B cell (primary cell): ENCODE results near the gene TLR9. TPM values are rescaled to one million over a fixed set of nuclear protein-coding genes. Genes with fewer than 3 reads are reported as not detected.

Source experiments
- ATAC-seq: fragments of 200-7000 bp; cut with Tn5 transposase; one replicate; pipeline ENCODE4 v1.10.0; 2021; ENCODE audit warnings: low read depth, mild to moderate bottlenecking, moderate number of reproducible peaks, moderate library complexity
- CTCF ChIA-PET: fragments of 350-600 bp; sonication (Branson Sonifier 250); formaldehyde crosslinking; loops from one replicate; lab custom pipeline; 2021; ENCODE audit warnings: antibody characterized with exemption, inconsistent platforms; lab: Charles Lee
- POLR2A ChIA-PET: fragments of 350-600 bp; sonication (Branson Sonifier 250); formaldehyde crosslinking; loops from one replicate; lab custom pipeline; 2021; ENCODE audit warnings: antibody characterized with exemption; lab: Charles Lee
- DNase-seq: peaks from one replicate; pipeline ENCODE4 v3.0.0; 2013
- H2AFZ ChIP-seq: 2 replicates; pipeline ENCODE4 v1.6.1; 2012; ENCODE audit warnings: mild to moderate bottlenecking, low read depth, low read length; ENCODE audit not compliant: insufficient read depth, poor library complexity, severe bottlenecking
- H3K27ac ChIP-seq, 2 donors: 1 replicate in 1 of 2; 2 replicates in 1 of 2; pipeline ENCODE4 v1.5.1; 2012 to 2013; ENCODE audit warnings: low read length in 2 of 2, mild to moderate bottlenecking in 2 of 2, moderate library complexity in 1 of 2
- H3K27me3 ChIP-seq, 4 experiments: fragments of 200-600 bp in 1 of 4; sonication (generic) in 1 of 4; replicated peaks in 1 of 4; 1 replicate in 2 of 4; 2 replicates in 2 of 4; pipeline versions ENCODE4 v1.6.1 to v1.7.0; 2013 to 2016; ENCODE audit warnings: low read length in 3 of 4, mild to moderate bottlenecking in 2 of 4, mixed read lengths in 1 of 4, moderate library complexity in 1 of 4; ENCODE audit not compliant: insufficient read depth in 4 of 4, control insufficient read depth in 3 of 4; ENCODE audit errors: control extremely low read depth in 1 of 4
- H3K36me3 ChIP-seq, 2 experiments: replicated peaks in 1 of 2; 1 replicate in 1 of 2; 2 replicates in 1 of 2; pipeline versions ENCODE4 v1.6.1 to v1.7.1; 2013; ENCODE audit warnings: low read length in 1 of 2; ENCODE audit not compliant: insufficient read depth in 2 of 2, control insufficient read depth in 1 of 2; ENCODE audit errors: control extremely low read depth in 1 of 2, extremely low read depth in 1 of 2
- H3K4me1 ChIP-seq, 2 donors: fragments of 200-600 bp in 1 of 2; sonication (generic) in 1 of 2; 1 replicate in 1 of 2; 2 replicates in 1 of 2; pipeline versions ENCODE4 v1.5.1 to v1.6.1; 2013 to 2017; ENCODE audit warnings: low read length in 2 of 2; ENCODE audit not compliant: control insufficient read depth in 2 of 2, insufficient read depth in 2 of 2
- H3K4me2 ChIP-seq: replicated peaks from 2 replicates; pipeline ENCODE3; 2012; ENCODE audit warnings: mild to moderate bottlenecking, low read depth, low read length; ENCODE audit not compliant: poor library complexity, severe bottlenecking
- H3K4me3 ChIP-seq, 5 experiments: fragments of 200-600 bp in 1 of 5; sonication (generic) in 1 of 5; 1 replicate in 3 of 5; 2 replicates in 2 of 5; pipeline versions ENCODE4 v1.5.1 to v1.7.0; 2011 to 2016; ENCODE audit warnings: low read length in 4 of 5, mild to moderate bottlenecking in 4 of 5, low read depth in 2 of 5, control low read depth in 1 of 5, moderate library complexity in 1 of 5; ENCODE audit not compliant: insufficient read depth in 1 of 5; ENCODE audit errors: control extremely low read depth in 1 of 5, extremely low read depth in 1 of 5
- H3K79me2 ChIP-seq: fragments of 200-600 bp; sonication (generic); one replicate; pipeline ENCODE4 v1.6.0; 2016; ENCODE audit warnings: low read length; ENCODE audit not compliant: control insufficient read depth, insufficient read depth
- H3K9ac ChIP-seq: fragments of 200-600 bp; sonication (generic); 2 replicates; pipeline ENCODE4 v1.6.1; 2017; ENCODE audit warnings: mild to moderate bottlenecking, low read length, moderate library complexity
- H3K9me3 ChIP-seq, 3 donors: one replicate each; pipeline versions ENCODE4 v1.6.1 to v1.7.1; 2013; ENCODE audit warnings: low read length in 2 of 3; ENCODE audit not compliant: control insufficient read depth in 2 of 3, insufficient read depth in 1 of 3; ENCODE audit errors: control extremely low read depth in 1 of 3
- H4K20me1 ChIP-seq: 2 replicates; pipeline ENCODE4 v1.6.0; 2012; ENCODE audit warnings: mild to moderate bottlenecking, low read length; ENCODE audit not compliant: insufficient read depth, control insufficient read depth, poor library complexity, severe bottlenecking
- H3K27ac Mint-ChIP-seq: one replicate; pipeline ENCODE4 v1.8.0; 2021; ENCODE audit warnings: mixed read lengths
- H3K27me3 Mint-ChIP-seq: one replicate; pipeline ENCODE4 v1.8.0; 2021; ENCODE audit warnings: mixed read lengths
- H3K4me1 Mint-ChIP-seq: one replicate; pipeline ENCODE4 v1.8.0; 2021; ENCODE audit warnings: mixed read lengths
- H3K4me3 Mint-ChIP-seq: one replicate; pipeline ENCODE4 v1.8.0; 2021; ENCODE audit warnings: mixed read lengths
- H3K9me3 Mint-ChIP-seq: one replicate; pipeline ENCODE4 v1.8.0; 2022; ENCODE audit warnings: mixed read lengths; ENCODE audit not compliant: insufficient read depth
- EZH2 ChIP-seq: IDR thresholded peaks from 2 replicates; pipeline ENCODE4 v1.6.1; 2012; ENCODE audit warnings: borderline replicate concordance, low read depth, mild to moderate bottlenecking, moderate library complexity, low read length; ENCODE audit not compliant: insufficient read depth, poor library complexity, severe bottlenecking
- WGBS: methylation state at CpG from one replicate; pipeline ENCODE4 v1.1.5; 2013; ENCODE audit warnings: missing lambda C conversion rate; ENCODE audit not compliant: insufficient coverage; 5-methylcytosine and 5-hydroxymethylcytosine counted together
- intact Hi-C: fragments of 100-400 bp; cut with micrococcal nuclease; formaldehyde crosslinking; loops from one replicate; pipeline ENCODE4 v1.10.0; 2022
- polyA plus RNA-seq: library from polyadenylated mRNA; depleted of rRNA; stranded (reverse); fragments of >200 nt; gene quantifications from 2 replicates; pipeline ENCODE4 v1.2.3, GENCODE V29; 2012
- total RNA-seq, 2 donors: library from RNA; stranded (reverse); fragments of 120-200 nt in 1 of 2; gene quantifications; 1 replicate in 1 of 2; 2 replicates in 1 of 2; pipeline versions ENCODE4 v1.2.3 to v1.2.4, GENCODE V29; 2013 to 2022
- TF ChIP-seq, protein P1 (sequence below): fragments of 200-600 bp; IDR thresholded peaks from one replicate; pipeline ENCODE4 v1.8.0; 2022; ENCODE audit warnings: antibody characterized with exemption, mild to moderate bottlenecking

Gene TLR9
- total and polyA plus RNA-seq, 2 donors (not counting 1 experiment from before 2014, with no cell fraction given): 3.7 to 21.0 TPM

GRCh38 chr3:52228266-52228665, 2.8 kb upstream of the TLR9 start:
- H4K20me1 ChIP-seq: peaks cover 34% of the 10 kb centered on the region
- Mint-ChIP-seq H3K27ac (peak overlapping the region; percentile 99), H3K9me3 (no peaks in the 10 kb centered on the region), H3K4me1 (peaks cover 61% of the 10 kb centered on the region), H3K4me3 (no peak overlapping the region), H3K27me3 (no peaks in the 10 kb centered on the region)
- WGBS: 100% methylated on average over 2 of the region's 10 CpGs
- H3K27ac ChIP-seq: no peak overlapping the region
- H3K4me2 ChIP-seq: no peak overlapping the region
- no peak for DNase-seq
- no peaks in the 10 kb centered on the region for H3K27me3 ChIP-seq
- no peak overlapping the region for H3K9ac ChIP-seq
- H3K79me2 ChIP-seq: peaks cover 55% of the 10 kb centered on the region
- H3K9me3 ChIP-seq: no peaks in the 10 kb centered on the region
- H3K4me3 ChIP-seq: no peak overlapping the region
- no peak overlapping the region for H2AFZ ChIP-seq
- ChIA-PET POLR2A (interaction anchor here (1.1 kb wide), 1 partner anchor 60 kb away, joined by 3 read pairs; the partner anchor contains the start of gene GLYCTK), CTCF (interaction anchor here (1.4 to 18.5 kb wide), 3 partner anchors 6 to 111 kb away, joined by 7 to 237 read pairs (median 135); partner anchors contain the start of gene TLR9)
- peaks cover 41 to 64% of the 10 kb centered on the region in 2 donors for H3K4me1 ChIP-seq
- peaks cover 3 to 60% of the 10 kb centered on the region in 2 experiments for H3K36me3 ChIP-seq
- intact Hi-C loops: loop anchor here (5.0 to 10.0 kb wide), 2 partner anchors 173 to 229 kb away; partner anchors contain the start of genes DUSP7 and NISCH
- no peak for ATAC-seq
- TF ChIP-seq, protein P1, sequence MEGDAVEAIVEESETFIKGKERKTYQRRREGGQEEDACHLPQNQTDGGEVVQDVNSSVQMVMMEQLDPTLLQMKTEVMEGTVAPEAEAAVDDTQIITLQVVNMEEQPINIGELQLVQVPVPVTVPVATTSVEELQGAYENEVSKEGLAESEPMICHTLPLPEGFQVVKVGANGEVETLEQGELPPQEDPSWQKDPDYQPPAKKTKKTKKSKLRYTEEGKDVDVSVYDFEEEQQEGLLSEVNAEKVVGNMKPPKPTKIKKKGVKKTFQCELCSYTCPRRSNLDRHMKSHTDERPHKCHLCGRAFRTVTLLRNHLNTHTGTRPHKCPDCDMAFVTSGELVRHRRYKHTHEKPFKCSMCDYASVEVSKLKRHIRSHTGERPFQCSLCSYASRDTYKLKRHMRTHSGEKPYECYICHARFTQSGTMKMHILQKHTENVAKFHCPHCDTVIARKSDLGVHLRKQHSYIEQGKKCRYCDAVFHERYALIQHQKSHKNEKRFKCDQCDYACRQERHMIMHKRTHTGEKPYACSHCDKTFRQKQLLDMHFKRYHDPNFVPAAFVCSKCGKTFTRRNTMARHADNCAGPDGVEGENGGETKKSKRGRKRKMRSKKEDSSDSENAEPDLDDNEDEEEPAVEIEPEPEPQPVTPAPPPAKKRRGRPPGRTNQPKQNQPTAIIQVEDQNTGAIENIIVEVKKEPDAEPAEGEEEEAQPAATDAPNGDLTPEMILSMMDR: no peak
- TF ChIP-seq EZH2: no peak

GRCh38 chr3:52227766-52228165, 2.3 kb upstream of the TLR9 start:
- H3K4me1 Mint-ChIP-seq: peaks cover 65% of the 10 kb centered on the region
- peaks cover 29% of the 10 kb centered on the region for H4K20me1 ChIP-seq
- intact Hi-C loops: loop anchor here (5.0 to 10.0 kb wide), 2 partner anchors 173 to 230 kb away; partner anchors contain the start of genes DUSP7 and NISCH
- peaks cover 42 to 64% of the 10 kb centered on the region in 2 donors for H3K4me1 ChIP-seq
- POLR2A ChIA-PET: interaction anchor here (3.8 kb wide), 1 partner anchor 10 kb away, joined by 28 read pairs; the partner anchor contains the start of gene TWF2
- ATAC-seq (no peak), DNase-seq (no peak)
- peak overlapping the region; percentile 99 for H3K27ac Mint-ChIP-seq
- H3K4me2 ChIP-seq: no peak overlapping the region
- TF ChIP-seq, protein P1: no peak
- no peak for TF ChIP-seq EZH2
- H3K4me3 ChIP-seq: no peak overlapping the region
- no peaks in the 10 kb centered on the region for H3K27me3 Mint-ChIP-seq
- no peak overlapping the region for H3K27ac ChIP-seq
- H3K9me3 Mint-ChIP-seq: no peaks in the 10 kb centered on the region
- no peaks in the 10 kb centered on the region for H3K9me3 ChIP-seq
- CTCF ChIA-PET: interaction anchor here (1.4 to 12.3 kb wide), 2 partner anchors 57 to 73 kb away, joined by 3 to 265 read pairs; partner anchors contain the start of genes GLYCTK, POC1A and WDR82
- H3K36me3 ChIP-seq: peaks cover 3 to 60% of the 10 kb centered on the region in 2 experiments
- no peaks in the 10 kb centered on the region for H3K27me3 ChIP-seq
- 89% methylated on average over 5 of the region's 7 CpGs for WGBS
- no peak overlapping the region for H2AFZ ChIP-seq
- peaks cover 55% of the 10 kb centered on the region for H3K79me2 ChIP-seq
- H3K9ac ChIP-seq: no peak overlapping the region
- H3K4me3 Mint-ChIP-seq: no peak overlapping the region
